Endothelial cell of umbilical vein (primary cell): Measurements from ENCODE around the gene HCAR1. TPM values are rescaled to one million over a fixed set of nuclear protein-coding genes. Genes with fewer than 3 reads are reported as not detected.

Experiments
- BruUV-seq: library from RNA; stranded (reverse); fragments of 400-500 nt; replicated peaks from 2 replicates; lab custom pipeline; 2021; lab: Mats Ljungman, UMichigan
- CTCF ChIA-PET: fragments of 300-600, 350-600 bp; sonication (Branson Sonifier 250); formaldehyde crosslinking; loops from one replicate; lab custom pipeline; 2021; ENCODE audit warnings: antibody characterized with exemption, inconsistent platforms; lab: Charles Lee
- POLR2A ChIA-PET: fragments of 300-600, 350-600 bp; sonication (Branson Sonifier 250); formaldehyde crosslinking; loops from one replicate; lab custom pipeline; 2021; ENCODE audit warnings: antibody characterized with exemption, inconsistent platforms; lab: Charles Lee
- DNase-seq: peaks from one replicate; pipeline ENCODE4 v3.0.0-alpha.2; 2011; ENCODE audit warnings: low read depth, low spot score
- FAIRE-seq: peaks from 2 replicates; lab custom pipeline; 2011; peaks lifted over from hg19 to GRCh38; lab: Jason Lieb, UNC
- H2AFZ ChIP-seq: 2 replicates; pipeline ENCODE4 v1.6.0; 2012; ENCODE audit warnings: low read depth, low read length, control low read depth, inconsistent platforms
- H3K27ac ChIP-seq: 2 replicates; pipeline ENCODE4 v1.5.1; 2011; ENCODE audit warnings: low read depth, mild to moderate bottlenecking, control low read depth, low read length, moderate library complexity; ENCODE audit not compliant: insufficient read depth
- H3K27me3 ChIP-seq, 2 experiments: 2 replicates each; pipeline versions ENCODE4 v1.6.0 to v1.6.1; 2011; ENCODE audit warnings: low read length in 2 of 2, mixed read lengths in 1 of 2; ENCODE audit not compliant: control insufficient read depth in 2 of 2, insufficient read depth in 2 of 2
- H3K36me3 ChIP-seq, 2 experiments: 2 replicates in 1 of 2; 3 replicates in 1 of 2; pipeline ENCODE4 v1.5.1; 2011; ENCODE audit warnings: low read length in 2 of 2, mild to moderate bottlenecking in 1 of 2, moderate library complexity in 1 of 2; ENCODE audit not compliant: control insufficient read depth in 2 of 2, insufficient read depth in 2 of 2; ENCODE audit errors: extremely low read depth in 1 of 2
- H3K4me1 ChIP-seq: 3 replicates; pipeline ENCODE4 v1.5.1; 2011; ENCODE audit warnings: mild to moderate bottlenecking, low read length; ENCODE audit not compliant: control insufficient read depth, insufficient read depth; ENCODE audit errors: extremely low read depth
- H3K4me2 ChIP-seq: 2 replicates; pipeline ENCODE4 v1.6.1; 2011; ENCODE audit warnings: low read length, control low read depth, mixed read lengths; ENCODE audit not compliant: insufficient read depth
- H3K4me3 ChIP-seq, 3 experiments: fragments of 200-600 bp in 1 of 3; sonication (generic), shearing (Covaris generic) in 1 of 3; replicated peaks in 1 of 3; 2 replicates each; pipeline ENCODE4 v1.5.1; 2011 to 2016; ENCODE audit warnings: control low read depth in 3 of 3, low read length in 3 of 3, mild to moderate bottlenecking in 2 of 3, inconsistent platforms in 1 of 3, low read depth in 1 of 3, moderate library complexity in 1 of 3; ENCODE audit not compliant: insufficient read depth in 1 of 3
- H3K79me2 ChIP-seq: 2 replicates; pipeline ENCODE4 v1.6.0; 2012; ENCODE audit warnings: low read length, inconsistent platforms; ENCODE audit not compliant: control insufficient read depth, insufficient read depth
- H3K9ac ChIP-seq: replicated peaks from 2 replicates; pipeline ENCODE3; 2011; ENCODE audit warnings: low read length, control low read depth; ENCODE audit not compliant: insufficient read depth; ENCODE audit errors: extremely low read depth
- H3K9me1 ChIP-seq: replicated peaks from 3 replicates; pipeline ENCODE4 v1.6.0; 2011; ENCODE audit warnings: mild to moderate bottlenecking, low read length; ENCODE audit not compliant: control insufficient read depth, insufficient read depth; ENCODE audit errors: extremely low read depth
- H3K9me3 ChIP-seq: replicated peaks from 2 replicates; pipeline ENCODE4 v1.5.1; 2012; ENCODE audit warnings: low read length, inconsistent platforms; ENCODE audit not compliant: control insufficient read depth, insufficient read depth
- H4K20me1 ChIP-seq: replicated peaks from 2 replicates; pipeline ENCODE3; 2011; ENCODE audit warnings: mild to moderate bottlenecking, low read length; ENCODE audit not compliant: control insufficient read depth, insufficient read depth; ENCODE audit errors: extremely low read depth
- CTCF ChIP-seq, 2 donors: IDR thresholded peaks; 1 replicate in 1 of 2; 2 replicates in 1 of 2; pipeline ENCODE4 v1.5.1; 2011; ENCODE audit warnings: low read length in 2 of 2, mild to moderate bottlenecking in 2 of 2, moderate library complexity in 2 of 2, control low read depth in 1 of 2, inconsistent platforms in 1 of 2, low read depth in 1 of 2; ENCODE audit not compliant: insufficient read depth in 1 of 2; ENCODE audit errors: extremely low read depth in 1 of 2
- FOS ChIP-seq: IDR thresholded peaks from 2 replicates; pipeline ENCODE4 v1.6.1; 2011; ENCODE audit warnings: mild to moderate bottlenecking, low read length, moderate library complexity, borderline replicate concordance; ENCODE audit not compliant: insufficient read depth
- GATA2 ChIP-seq: IDR thresholded peaks from 2 replicates; pipeline ENCODE4 v1.7.0; 2011; ENCODE audit warnings: low read depth, mild to moderate bottlenecking, moderate library complexity, mixed read lengths, low read length; ENCODE audit not compliant: insufficient read length, insufficient read depth
- JUN ChIP-seq: IDR thresholded peaks from 2 replicates; pipeline ENCODE4 v1.6.1; 2011; ENCODE audit warnings: borderline replicate concordance, low read depth; ENCODE audit not compliant: insufficient read length, insufficient read depth
- MAX ChIP-seq: IDR thresholded peaks from 2 replicates; pipeline ENCODE4 v1.6.1; 2011; ENCODE audit not compliant: insufficient read depth, insufficient read length
- POLR2AphosphoS5 ChIP-seq: IDR thresholded peaks from 2 replicates; pipeline ENCODE4 v1.6.1; 2012; ENCODE audit warnings: low read depth, mild to moderate bottlenecking, control low read depth, low read length, moderate library complexity; ENCODE audit not compliant: insufficient read depth
- dilution Hi-C: fragments of 300-500 bp; cut with MboI; formaldehyde crosslinking; loops from one replicate; pipeline ENCODE4 v1.15.0; 2019; ENCODE audit warnings: low sequenced_read_pairs; ENCODE audit not compliant: extremely low pct_ligation_motif_present
- intact Hi-C: fragments of 100-400 bp; cut with micrococcal nuclease; formaldehyde crosslinking; loops from one replicate; pipeline ENCODE4 v1.10.0; 2022
- polyA plus RNA-seq, 4 experiments: library from polyadenylated mRNA; depleted of rRNA in 3 of 4; stranded (reverse) in 3 of 4; unstranded in 1 of 4; fragments of >200 nt; gene quantifications; 2 replicates each; pipeline versions ENCODE4 v1.2.1 to v1.2.3, GENCODE V29; 2011 to 2012; ENCODE audit warnings: missing spikeins in 1 of 4
- total RNA-seq: library from RNA; stranded (reverse); gene quantifications from 2 replicates; pipeline ENCODE4 v1.2.3, GENCODE V29; 2021

HCAR1 gene
- total and polyA plus RNA-seq, 2 donors (not counting 3 experiments of a cell fraction or from before 2014, with no cell fraction given): 0.04 TPM; not detected in 1

- Histone ChIP-seq H3K36me3 (no peaks in the 10 kb centered on the region), H3K79me2 (no peaks in the 10 kb centered on the region), H2AFZ (no peak overlapping the region), H4K20me1 (no peaks in the 10 kb centered on the region), H3K4me1 (peaks cover 19% of the 10 kb centered on the region), H3K9me1 (no peaks in the 10 kb centered on the region), H3K9me3 (no peaks in the 10 kb centered on the region), H3K27ac (no peak overlapping the region), H3K27me3 (no peaks in the 10 kb centered on the region), H3K4me2 (no peak overlapping the region), H3K4me3 (no peak overlapping the region), H3K9ac (no peak overlapping the region)
- no peak for FAIRE-seq
- POLR2A ChIA-PET: no interaction called here
- intact Hi-C loops: no loop called here
- dilution Hi-C loops: no loop called here
- CTCF ChIA-PET: interaction anchor here (1.2 kb wide), 1 partner anchor 84 kb away, joined by 3 read pairs; no protein-coding TSS in a partner anchor
- no peak for DNase-seq
- BruUV-seq: no TSS peak
- TF ChIP-seq CTCF (IDR thresholded peaks at IDR 0.05; ENCODE audit: extremely low read depth in 1 of 2, insufficient read depth in 1 of 2, low read depth in 1 of 2, low read length in 2 of 2) (no peak), FOS (no peak), GATA2 (no peak), POLR2AphosphoS5 (no peak), JUN (no peak), MAX (no peak)
Measured at GRCh38 chr12:122722387-122722786, 8.3 kb downstream of the HCAR1 start.
